ENCODE data around the gene RINL.

DNA sequence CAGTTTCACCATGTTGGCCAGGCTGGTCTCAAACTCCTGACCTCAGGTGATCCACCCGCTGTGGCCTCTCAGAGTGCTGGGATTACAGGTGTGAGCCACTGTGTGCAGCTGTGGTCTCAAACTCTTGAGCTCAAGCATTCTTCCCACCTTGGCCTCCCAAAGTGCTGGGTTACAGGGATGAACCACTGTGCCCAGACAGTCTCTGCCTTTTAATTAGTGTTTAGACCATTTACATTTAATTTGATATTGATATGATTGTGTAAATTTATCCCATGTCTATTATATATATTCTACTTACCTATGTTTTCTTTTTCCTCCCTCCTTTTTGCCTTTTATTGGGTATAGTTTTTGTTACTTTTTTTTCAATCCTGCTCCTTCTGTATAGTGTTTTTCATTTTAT lies 23.6 kb upstream of the RINL start:
- TF ChIP-seq GATA2 (IDR thresholded peaks at IDR 0.05; ENCODE audit: low read depth, low read length) (no peak), GATA3 (IDR thresholded peaks at IDR 0.05; ENCODE audit: low read depth, low read length) (no peak)

Data from SH-SY5Y (cell line).